GM23248 (cell line): Measurements from ENCODE around the gene WDR73. TPM values are rescaled to one million over a fixed set of nuclear protein-coding genes. Genes with fewer than 3 reads are reported as not detected.
A peak's percentile ranks its signal among the peaks of the same experiment; 100 is the strongest.

Experiments used
- DNase-seq: peaks from one replicate; pipeline ENCODE4 v3.0.0-alpha.2; 2015
- H2AFZ ChIP-seq: fragments of 200-600 bp; sonication (generic); 2 replicates; pipeline ENCODE4 v1.6.1; 2016; ENCODE audit warnings: antibody characterized with exemption
- H3F3A ChIP-seq: fragments of 200-600 bp; sonication (generic); 2 replicates; pipeline ENCODE4 v1.6.1; 2016; ENCODE audit warnings: mild to moderate bottlenecking, antibody characterized with exemption, mixed run types; ENCODE audit not compliant: insufficient read depth
- H3K27ac ChIP-seq: fragments of 200-600 bp; sonication (generic); 2 replicates; pipeline ENCODE4 v1.5.1; 2016; ENCODE audit warnings: mild to moderate bottlenecking
- H3K27me3 ChIP-seq: fragments of 200-600 bp; sonication (generic); replicated peaks from 2 replicates; pipeline ENCODE4 v1.6.1; 2016; ENCODE audit warnings: mild to moderate bottlenecking; ENCODE audit not compliant: insufficient read depth
- H3K36me3 ChIP-seq: fragments of 200-600 bp; sonication (generic); 2 replicates; pipeline ENCODE4 v1.6.1; 2016; ENCODE audit warnings: low read depth, mild to moderate bottlenecking
- H3K4me1 ChIP-seq: fragments of 200-600 bp; sonication (generic); 2 replicates; pipeline ENCODE4 v1.6.1; 2016; ENCODE audit warnings: mild to moderate bottlenecking; ENCODE audit not compliant: insufficient read depth
- H3K4me2 ChIP-seq: fragments of 200-600 bp; sonication (generic); one replicate; pipeline ENCODE4 v1.6.1; 2016; ENCODE audit warnings: mild to moderate bottlenecking; ENCODE audit not compliant: unreplicated experiment
- H3K4me3 ChIP-seq: fragments of 200-600 bp; sonication (generic); 2 replicates; pipeline ENCODE4 v1.5.1; 2016; ENCODE audit warnings: mild to moderate bottlenecking
- H3K79me2 ChIP-seq: fragments of 200-600 bp; sonication (generic); 2 replicates; pipeline ENCODE4 v1.6.1; 2016; ENCODE audit warnings: mild to moderate bottlenecking; ENCODE audit not compliant: insufficient read depth
- H3K9ac ChIP-seq: fragments of 200-600 bp; sonication (generic); 2 replicates; pipeline ENCODE4 v1.6.1; 2016; ENCODE audit warnings: mild to moderate bottlenecking
- H3K9me2 ChIP-seq: fragments of 200-600 bp; sonication (generic); 2 replicates; pipeline ENCODE4 v1.6.1; 2016; ENCODE audit warnings: mixed run types, mild to moderate bottlenecking, moderate library complexity; ENCODE audit not compliant: insufficient read depth
- H3K9me3 ChIP-seq: fragments of 200-600 bp; sonication (generic); one replicate; pipeline ENCODE4 v1.6.1; 2017; ENCODE audit warnings: low read depth
- H4K20me1 ChIP-seq: fragments of 200-600 bp; sonication (generic); 2 replicates; pipeline ENCODE4 v1.6.0; 2016; ENCODE audit not compliant: insufficient read depth
- EZH2 ChIP-seq: fragments of 200-600 bp; sonication (generic); IDR thresholded peaks from 2 replicates; pipeline ENCODE4 v1.6.1; 2018; ENCODE audit warnings: antibody characterized with exemption, mild to moderate bottlenecking; ENCODE audit not compliant: insufficient read depth, poor library complexity, severe bottlenecking
- EZH2phosphoT487 ChIP-seq: fragments of 200-600 bp; sonication (generic); IDR thresholded peaks from 2 replicates; pipeline ENCODE4 v1.6.1; 2018; ENCODE audit warnings: antibody characterized with exemption, moderate library complexity, mild to moderate bottlenecking, low read depth; ENCODE audit not compliant: insufficient read depth
- WGBS, 2 experiments: methylation state at CpG; one replicate each; pipeline ENCODE4 v1.1.6; 2015 to 2017; ENCODE audit warnings: low lambda C conversion rate in 2 of 2, low coverage in 1 of 2; ENCODE audit errors: missing lambda C conversion rate in 2 of 2; 5-methylcytosine and 5-hydroxymethylcytosine counted together
- in situ Hi-C: fragments of 300-500 bp; cut with MboI; formaldehyde crosslinking; loops from 2 replicates; pipeline ENCODE4 v1.15.0; 2020
- polyA plus RNA-seq: library from polyadenylated mRNA; unstranded; fragments of >200 nt; fragmentation: Nextera tagmentation; extraction: Ambion mirVana; gene quantifications from 2 replicates; pipeline ENCODE4 v1.2.1, GENCODE V29; 2016
- total RNA-seq: library from RNA; depleted of rRNA; stranded (reverse); fragments of >200 nt; shearing (Covaris generic); gene quantifications from 2 replicates; pipeline ENCODE4 v1.2.3, GENCODE V29; 2014

WDR73 gene
- total and polyA plus RNA-seq, 2 experiments from 2014 or later, result 25.6 to 26.0 TPM

DNA sequence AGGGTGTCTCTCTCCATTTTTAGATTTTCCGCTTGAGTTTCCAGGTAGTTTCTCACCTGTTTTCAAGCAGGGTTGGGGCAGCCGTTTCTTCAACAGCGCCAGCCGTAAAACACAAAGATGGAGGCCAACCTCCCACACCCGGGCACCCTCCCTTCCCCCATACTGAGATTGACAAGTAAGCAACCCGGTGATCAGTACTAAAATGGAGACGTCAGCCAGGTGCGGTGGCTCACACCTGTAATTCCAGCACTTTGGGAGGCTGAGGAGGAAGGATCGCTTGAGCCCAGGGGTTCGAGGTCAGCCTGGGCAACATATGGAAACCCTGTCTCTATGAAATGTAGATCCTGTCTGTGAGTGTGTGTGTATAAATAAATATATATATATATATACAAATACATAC is 54.2 kb downstream of the WDR73 start:
- Histone ChIP-seq H3K4me2 (peak overlapping the region; percentile 91), H3F3A (no peaks in the 10 kb centered on the region), H3K27ac (no peak overlapping the region), H3K4me3 (peak overlapping the region; percentile 91), H3K36me3 (no peaks in the 10 kb centered on the region), H3K4me1 (0 out of 2 replicates have a peak, but pooled peaks cover 6% of the 10 kb centered on the region), H3K9me2 (no peaks in the 10 kb centered on the region), H3K9ac (peak overlapping the region; percentile 50; the same call in 1 of the 2 replicates), H3K79me2 (no peaks in the 10 kb centered on the region), H3K9me3 (no peaks in the 10 kb centered on the region), H3K27me3 (no peaks in the 10 kb centered on the region), H2AFZ (no peak overlapping the region), H4K20me1 (no peaks in the 10 kb centered on the region)
- WGBS, 2 experiments, result 70 to 73% methylated on average over 10 of the region's 10 CpGs
- in situ Hi-C loops, result loop anchor here (10.0 kb wide), 2 partner anchors 335 to 445 kb away; no protein-coding TSS in a partner anchor
- no peak for DNase-seq
- no peak for TF ChIP-seq EZH2
- no peak for TF ChIP-seq EZH2phosphoT487

DNA sequence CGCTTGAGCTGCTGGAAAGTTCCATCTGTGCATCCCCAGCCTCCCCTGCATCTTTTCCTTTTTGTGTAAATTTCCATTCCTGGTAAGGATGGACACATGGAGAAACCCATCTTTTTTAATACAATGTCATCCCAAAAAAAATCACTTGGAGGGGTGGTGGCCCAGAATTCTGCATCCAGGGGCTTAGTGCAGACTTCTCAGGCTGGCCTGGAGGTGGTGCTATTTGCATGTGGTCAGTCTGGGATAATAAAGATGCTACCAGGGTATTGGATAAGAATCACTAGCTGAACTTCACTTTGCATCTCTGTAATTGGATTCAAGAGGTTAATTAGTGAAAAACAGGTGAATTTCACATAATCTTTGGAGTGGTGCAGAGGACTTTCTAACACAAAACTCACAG is 55.1 kb downstream of the WDR73 start:
- Histone ChIP-seq H4K20me1 (no peaks in the 10 kb centered on the region), H3K79me2 (no peaks in the 10 kb centered on the region), H3K9me3 (no peaks in the 10 kb centered on the region), H3K36me3 (no peaks in the 10 kb centered on the region), H3K4me1 (0 out of 2 replicates have a peak, but pooled peaks cover 6% of the 10 kb centered on the region), H3K27me3 (no peaks in the 10 kb centered on the region), H3K9me2 (no peaks in the 10 kb centered on the region), H3K4me3 (no peak overlapping the region), H3K27ac (no peak overlapping the region), H3K9ac (no peak overlapping the region), H2AFZ (no peak overlapping the region), H3F3A (no peaks in the 10 kb centered on the region), H3K4me2 (no peak overlapping the region)
- peak; percentile 75 for DNase-seq
- 76 to 80% methylated on average over 1 of the region's 1 CpG for WGBS, 2 experiments
- TF ChIP-seq EZH2, result no peak
- TF ChIP-seq EZH2phosphoT487, result no peak
- in situ Hi-C loops, result loop anchor here (10.0 kb wide), 2 partner anchors 336 to 446 kb away; no protein-coding TSS in a partner anchor

DNA sequence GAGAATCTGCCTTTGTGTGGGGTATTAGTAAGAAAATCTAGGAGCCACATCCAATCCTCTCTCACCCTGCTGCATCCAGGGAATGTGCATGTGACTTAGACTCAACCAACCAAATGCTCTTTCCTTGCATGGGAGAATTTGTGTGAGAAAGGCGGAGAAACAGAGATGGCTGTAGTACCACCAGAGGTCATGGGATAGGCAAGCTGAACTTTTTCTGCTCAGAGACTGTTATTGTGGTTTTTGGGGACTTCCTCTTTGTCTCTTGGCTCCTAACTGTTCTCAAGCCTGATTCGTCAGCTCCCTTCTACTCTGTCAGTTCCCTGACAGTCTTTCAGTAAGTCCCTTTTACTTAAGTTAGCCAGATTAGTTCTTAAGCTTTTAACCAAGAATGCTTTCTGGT is 55.8 kb downstream of the WDR73 start:
- Histone ChIP-seq H3K27me3 (no peaks in the 10 kb centered on the region), H3K4me1 (0 out of 2 replicates have a peak, but pooled peaks cover 6% of the 10 kb centered on the region), H3K36me3 (no peaks in the 10 kb centered on the region), H2AFZ (no peak overlapping the region), H3K79me2 (no peaks in the 10 kb centered on the region), H3K4me3 (no peak overlapping the region), H4K20me1 (no peaks in the 10 kb centered on the region), H3K9me2 (no peaks in the 10 kb centered on the region), H3K27ac (no peak overlapping the region), H3F3A (no peaks in the 10 kb centered on the region), H3K9me3 (no peaks in the 10 kb centered on the region), H3K4me2 (no peak overlapping the region), H3K9ac (no peak overlapping the region)
- WGBS, 2 experiments, result 75 to 89% methylated on average over 2 of the region's 2 CpGs
- no peak for DNase-seq
- in situ Hi-C loops, result loop anchor here (10.0 kb wide), 2 partner anchors 337 to 447 kb away; no protein-coding TSS in a partner anchor
- TF ChIP-seq EZH2phosphoT487, result no peak
- TF ChIP-seq EZH2, result no peak

GRCh38 chr15:84597296-84597695 is 56.8 kb downstream of the WDR73 start:
- in situ Hi-C loops, result loop anchor here (10.0 kb wide), 2 partner anchors 338 to 448 kb away; no protein-coding TSS in a partner anchor
- Histone ChIP-seq H3K36me3 (no peaks in the 10 kb centered on the region), H3K4me3 (peak overlapping the region; percentile 50), H3K9me3 (no peaks in the 10 kb centered on the region), H3K4me2 (peak overlapping the region; percentile 43), H3K27ac (no peak overlapping the region), H3F3A (no peaks in the 10 kb centered on the region), H4K20me1 (no peaks in the 10 kb centered on the region), H3K27me3 (no peaks in the 10 kb centered on the region), H3K4me1 (0 out of 2 replicates have a peak, but pooled peaks cover 6% of the 10 kb centered on the region), H3K9ac (peak overlapping the region; percentile 33; the same call in 1 of the 2 replicates), H3K79me2 (no peaks in the 10 kb centered on the region), H3K9me2 (no peaks in the 10 kb centered on the region), H2AFZ (peak overlapping the region; percentile 76)
- DNase-seq, result no peak
- 51 to 72% methylated on average over 3 of the region's 3 CpGs for WGBS, 2 experiments
- no peak for TF ChIP-seq EZH2phosphoT487
- TF ChIP-seq EZH2, result no peak
